PC-3 (cell line): ENCODE results near the gene BCKDHA. TPM values are rescaled to one million over a fixed set of nuclear protein-coding genes. Genes with fewer than 3 reads are reported as not detected.
"Not testable (repeated sequence)": the region's sequence is repeated elsewhere in the genome, so short reads cannot be mapped to it uniquely, and the experiment has no call there.

ENCODE experiments used
- ATAC-seq: fragments of 200-7000 bp; cut with Tn5 transposase; 2 replicates; pipeline ENCODE4 v1.9.1; 2020; ENCODE audit warnings: mild to moderate bottlenecking, moderate library complexity
- BruUV-seq: library from RNA; stranded (reverse); fragments of 400-500 nt; replicated peaks from 2 replicates; lab custom pipeline; 2021; lab: Mats Ljungman, UMichigan
- CTCF ChIA-PET: fragments of 300-600 bp; sonication (Branson Sonifier 250); formaldehyde crosslinking; loops from one replicate; lab custom pipeline; 2022; ENCODE audit warnings: antibody characterized with exemption; lab: Charles Lee
- POLR2A ChIA-PET: fragments of 300-600 bp; sonication (Branson Sonifier 250); formaldehyde crosslinking; loops from one replicate; lab custom pipeline; 2022; ENCODE audit warnings: antibody characterized with exemption; ENCODE audit not compliant: unreplicated experiment; lab: Charles Lee
- DNase-seq: peaks from one replicate; pipeline ENCODE4 v3.0.0-alpha.2; 2015
- H2AFZ ChIP-seq: fragments of 300-600 bp; sonication (generic); 2 replicates; pipeline ENCODE4 v1.6.0; 2016; ENCODE audit warnings: antibody characterized with exemption, low read length
- H3F3A ChIP-seq: fragments of 300-600 bp; sonication (generic); one replicate; pipeline ENCODE4 v1.6.0; 2017; ENCODE audit warnings: antibody characterized with exemption, low read length, control low read depth, mild to moderate bottlenecking; ENCODE audit not compliant: unreplicated experiment
- H3K27ac ChIP-seq: fragments of 300-600 bp; sonication (generic); 2 replicates; pipeline ENCODE4 v1.5.1; 2016; ENCODE audit warnings: mild to moderate bottlenecking, low read length
- H3K27me3 ChIP-seq: fragments of 300-600 bp; sonication (generic); 2 replicates; pipeline ENCODE4 v1.6.1; 2016; ENCODE audit warnings: low read length, mixed read lengths
- H3K36me3 ChIP-seq: fragments of 300-600 bp; sonication (generic); 2 replicates; pipeline ENCODE4 v1.6.1; 2016; ENCODE audit warnings: low read depth, mixed run types, low read length, mixed read lengths
- H3K4me1 ChIP-seq: fragments of 300-600 bp; sonication (generic); 2 replicates; pipeline ENCODE4 v1.5.1; 2016; ENCODE audit warnings: low read length; ENCODE audit not compliant: insufficient read depth
- H3K4me2 ChIP-seq: fragments of 300-600 bp; sonication (generic); 2 replicates; pipeline ENCODE4 v1.6.0; 2016; ENCODE audit warnings: low read length
- H3K4me3 ChIP-seq: fragments of 300-600 bp; sonication (generic); 2 replicates; pipeline ENCODE4 v1.5.1; 2016; ENCODE audit warnings: mild to moderate bottlenecking, low read length, mixed read lengths
- H3K79me2 ChIP-seq: fragments of 300-600 bp; sonication (generic); 2 replicates; pipeline ENCODE4 v1.6.1; 2017; ENCODE audit warnings: low read length, mixed read lengths
- H3K9ac ChIP-seq: fragments of 300-600 bp; sonication (generic); 2 replicates; pipeline ENCODE4 v1.6.0; 2016; ENCODE audit warnings: mild to moderate bottlenecking, low read length
- H3K9me2 ChIP-seq: fragments of 300-600 bp; sonication (generic); replicated peaks from 2 replicates; pipeline ENCODE4 v1.6.1; 2016; ENCODE audit warnings: mixed run types, low read length, mixed read lengths
- H3K9me3 ChIP-seq: fragments of 300-600 bp; sonication (generic); 2 replicates; pipeline ENCODE4 v1.6.1; 2016; ENCODE audit warnings: low read length, mixed read lengths
- H4K20me1 ChIP-seq: fragments of 300-600 bp; sonication (generic); 2 replicates; pipeline ENCODE4 v1.6.1; 2016; ENCODE audit warnings: low read length, mixed read lengths
- CTCF ChIP-seq: fragments of 300-600 bp; sonication (generic); conservative IDR thresholded peaks from 2 replicates; pipeline ENCODE4 v1.5.1; 2017; ENCODE audit warnings: antibody characterized with exemption, low read depth, mild to moderate bottlenecking, low read length
- EZH2 ChIP-seq: fragments of 300-600 bp; sonication (generic); IDR thresholded peaks from one replicate; pipeline ENCODE4 v1.6.1; 2017; ENCODE audit warnings: antibody characterized with exemption, mild to moderate bottlenecking, low read length; ENCODE audit not compliant: unreplicated experiment
- EZH2phosphoT487 ChIP-seq: fragments of 300-600 bp; sonication (generic); IDR thresholded peaks from 2 replicates; pipeline ENCODE4 v1.6.1; 2018; ENCODE audit warnings: mild to moderate bottlenecking, antibody characterized with exemption, low read length, borderline replicate concordance
- intact Hi-C: fragments of 100-400 bp; cut with micrococcal nuclease; formaldehyde crosslinking; loops from 2 replicates; pipeline ENCODE4 v1.9.0; 2023
- total RNA-seq: library from RNA; depleted of rRNA; stranded (reverse); fragments of >200 nt; gene quantifications from 2 replicates; pipeline ENCODE4 v1.2.3, GENCODE V29; 2014

The BCKDHA gene
- total RNA-seq, 1 experiment from 2014 or later = 49.2 TPM

GRCh38 chr19:41369769-41370168 lies 27.8 kb upstream of the BCKDHA start:
- POLR2A ChIA-PET = no interaction called here
- no TSS peak for BruUV-seq
- Histone ChIP-seq H3F3A (no peaks in the 10 kb centered on the region), H3K4me1 (peaks cover 12% of the 10 kb centered on the region), H2AFZ (no peak overlapping the region), H3K4me3 (no peak overlapping the region), H3K79me2 (peaks cover 10% of the 10 kb centered on the region), H3K9me3 (no peaks in the 10 kb centered on the region), H3K27ac (no peak overlapping the region), H4K20me1 (no peaks in the 10 kb centered on the region), H3K27me3 (no peaks in the 10 kb centered on the region), H3K4me2 (no peak overlapping the region), H3K9ac (no peak overlapping the region), H3K36me3 (no peaks in the 10 kb centered on the region), H3K9me2 (no peaks in the 10 kb centered on the region)
- DNase-seq = no peak
- intact Hi-C loops = no loop called here
- CTCF ChIA-PET = no interaction called here
- ATAC-seq = no peak
- TF ChIP-seq EZH2phosphoT487 (no peak), CTCF (no peak), EZH2 (no peak)

GRCh38 chr19:41371119-41371518 lies 26.5 kb upstream of the BCKDHA start:
- CTCF ChIA-PET, H4K20me1 ChIP-seq, POLR2A ChIA-PET, H3F3A ChIP-seq, H3K36me3 ChIP-seq, ATAC-seq, intact Hi-C loops, H2AFZ ChIP-seq, H3K4me3 ChIP-seq, DNase-seq, H3K4me2 ChIP-seq, H3K9me3 ChIP-seq, H3K9me2 ChIP-seq, H3K27ac ChIP-seq, H3K79me2 ChIP-seq, H3K4me1 ChIP-seq, BruUV-seq, H3K9ac ChIP-seq, H3K27me3 ChIP-seq: not testable (repeated sequence)

GRCh38 chr19:41371541-41371940 lies 26.1 kb upstream of the BCKDHA start:
- H3K79me2 ChIP-seq = no peaks in the 10 kb centered on the region
- H3K27ac ChIP-seq = no peak overlapping the region
- no peaks in the 10 kb centered on the region for H3K36me3 ChIP-seq
- CTCF ChIA-PET = no interaction called here
- TF ChIP-seq CTCF (no peak), EZH2phosphoT487 (no peak), EZH2 (no peak)
- DNase-seq = no peak
- H3K9me3 ChIP-seq = no peaks in the 10 kb centered on the region
- no peaks in the 10 kb centered on the region for H3F3A ChIP-seq
- peaks cover 9% of the 10 kb centered on the region for H3K4me1 ChIP-seq
- H3K27me3 ChIP-seq = no peaks in the 10 kb centered on the region
- no peak overlapping the region for H3K9ac ChIP-seq
- H3K4me3 ChIP-seq = no peak overlapping the region
- BruUV-seq = no TSS peak
- H3K9me2 ChIP-seq = no peaks in the 10 kb centered on the region
- intact Hi-C loops = no loop called here
- ATAC-seq = no peak
- POLR2A ChIA-PET = no interaction called here
- no peak overlapping the region for H2AFZ ChIP-seq
- H3K4me2 ChIP-seq = no peak overlapping the region
- no peaks in the 10 kb centered on the region for H4K20me1 ChIP-seq
